ENCODE data around the gene BBS1. TPM values are rescaled to one million over a fixed set of nuclear protein-coding genes. Genes with fewer than 3 reads are reported as not detected.

The BBS1 gene
- total RNA-seq, 2 donors from 2014 or later, result 49.0 to 58.0 TPM

DNA sequence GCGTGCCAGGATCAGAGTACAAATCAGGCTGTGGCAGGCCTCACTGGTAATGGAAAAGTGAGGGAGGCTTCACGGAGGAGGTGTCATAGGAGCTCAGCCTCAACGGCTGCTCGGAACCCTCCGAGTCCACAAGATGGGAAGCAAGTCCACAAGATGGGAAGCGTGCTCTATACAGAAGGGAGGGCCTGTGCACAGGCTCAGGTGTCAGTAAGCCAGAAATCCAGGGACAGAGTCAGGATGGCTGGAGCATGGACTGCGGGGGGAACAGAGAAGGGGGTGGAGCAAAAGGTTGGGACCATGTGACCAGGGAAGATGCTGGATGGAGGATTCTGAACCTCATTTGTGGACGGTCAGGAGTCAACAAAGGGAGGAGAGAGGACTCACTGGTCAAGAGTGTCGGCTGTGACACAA is 33.6 kb upstream of the BBS1 start:
- ATAC-seq, result no peak
- intact Hi-C loops (cut with DNase I), result no loop called here
- no peaks in the 10 kb centered on the region for H3K9me3 ChIP-seq

DNA sequence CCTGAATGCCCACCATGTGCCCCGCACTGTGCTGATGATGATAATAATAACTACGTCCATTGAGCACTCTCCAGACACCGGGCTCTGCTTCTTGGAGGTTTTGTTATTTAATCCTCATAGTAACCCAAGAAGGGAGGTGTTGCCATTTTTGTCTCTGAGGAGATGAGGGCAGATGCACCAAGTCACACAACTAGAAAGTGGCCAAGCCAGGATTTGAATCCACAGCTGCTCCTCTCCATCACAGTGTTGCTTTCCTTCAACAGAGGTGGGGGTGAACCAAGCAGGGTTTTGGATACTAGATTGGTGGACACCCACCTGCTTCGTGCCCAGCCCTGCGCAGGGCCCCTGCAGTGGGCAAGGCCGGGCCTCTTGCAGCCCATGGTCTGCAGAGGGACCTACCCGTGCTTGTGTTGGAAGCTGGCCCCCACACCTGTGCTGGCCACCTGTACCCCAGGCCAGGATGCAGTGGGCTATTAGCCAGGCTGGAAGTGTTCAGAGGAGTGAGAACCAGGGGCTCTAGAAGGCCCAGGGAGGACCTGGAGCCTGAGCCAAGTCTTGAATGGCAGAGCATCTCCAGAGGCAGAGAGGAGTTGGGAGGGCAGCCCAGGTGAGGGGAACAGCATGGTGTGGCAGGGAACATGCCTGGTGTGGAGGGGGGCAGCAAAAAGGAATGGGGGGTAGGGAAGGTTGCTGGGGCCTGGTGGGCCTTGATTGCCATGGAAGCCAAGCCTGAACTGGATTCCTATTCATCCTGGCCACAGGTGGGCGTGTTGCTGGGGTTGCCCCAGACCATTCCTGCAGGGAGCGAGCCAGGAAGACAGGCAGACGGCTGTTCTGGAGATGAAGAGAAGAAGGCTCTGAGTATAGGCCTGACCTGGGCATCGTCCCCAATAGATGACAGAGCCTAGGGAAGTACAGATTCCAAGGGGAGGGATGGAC is 32.9 kb upstream of the BBS1 start:
- TF ChIP-seq, protein P1, sequence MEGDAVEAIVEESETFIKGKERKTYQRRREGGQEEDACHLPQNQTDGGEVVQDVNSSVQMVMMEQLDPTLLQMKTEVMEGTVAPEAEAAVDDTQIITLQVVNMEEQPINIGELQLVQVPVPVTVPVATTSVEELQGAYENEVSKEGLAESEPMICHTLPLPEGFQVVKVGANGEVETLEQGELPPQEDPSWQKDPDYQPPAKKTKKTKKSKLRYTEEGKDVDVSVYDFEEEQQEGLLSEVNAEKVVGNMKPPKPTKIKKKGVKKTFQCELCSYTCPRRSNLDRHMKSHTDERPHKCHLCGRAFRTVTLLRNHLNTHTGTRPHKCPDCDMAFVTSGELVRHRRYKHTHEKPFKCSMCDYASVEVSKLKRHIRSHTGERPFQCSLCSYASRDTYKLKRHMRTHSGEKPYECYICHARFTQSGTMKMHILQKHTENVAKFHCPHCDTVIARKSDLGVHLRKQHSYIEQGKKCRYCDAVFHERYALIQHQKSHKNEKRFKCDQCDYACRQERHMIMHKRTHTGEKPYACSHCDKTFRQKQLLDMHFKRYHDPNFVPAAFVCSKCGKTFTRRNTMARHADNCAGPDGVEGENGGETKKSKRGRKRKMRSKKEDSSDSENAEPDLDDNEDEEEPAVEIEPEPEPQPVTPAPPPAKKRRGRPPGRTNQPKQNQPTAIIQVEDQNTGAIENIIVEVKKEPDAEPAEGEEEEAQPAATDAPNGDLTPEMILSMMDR (IDR thresholded peaks at IDR 0.05), result no peak
- TF ChIP-seq POLR2A (IDR thresholded peaks at IDR 0.05), result no peak
- no peak overlapping the region for H3K4me3 ChIP-seq
- H3K9me3 ChIP-seq, result no peaks in the 10 kb centered on the region
- DNase-seq (no peak), ATAC-seq (no peak)
- no peak overlapping the region for H3K27ac ChIP-seq
- 85 to 88% methylated on average over 7 to 10 of the region's 11 CpGs for WGBS, 2 donors
- H3K36me3 ChIP-seq (replicated peaks in 1 of 2; ENCODE audit: insufficient read depth in 1 of 2, low read depth in 2 of 2), result peaks cover 0 to 2% of the 10 kb centered on the region in 2 donors
- intact Hi-C loops (cut with DNase I), result no loop called here
- no peaks in the 10 kb centered on the region for H3K27me3 ChIP-seq
- H3K4me1 ChIP-seq, result peaks cover 15% of the 10 kb centered on the region

More for the DNA sequence above, 33.6 kb upstream of the BBS1 start:
- Histone ChIP-seq H3K27ac (no peak overlapping the region), H3K36me3 (replicated peaks in 1 of 2; ENCODE audit: insufficient read depth in 1 of 2, low read depth in 2 of 2) (no peaks in the 10 kb centered on the region), H3K27me3 (no peaks in the 10 kb centered on the region), H3K4me3 (no peak overlapping the region), H3K4me1 (peaks cover 15% of the 10 kb centered on the region)
- TF ChIP-seq, protein P1 (IDR thresholded peaks at IDR 0.05), result no peak
- no peak for TF ChIP-seq POLR2A (IDR thresholded peaks at IDR 0.05)
- DNase-seq, result no peak
- 63 to 81% methylated on average over 8 to 9 of the region's 9 CpGs for WGBS, 2 donors

DNA sequence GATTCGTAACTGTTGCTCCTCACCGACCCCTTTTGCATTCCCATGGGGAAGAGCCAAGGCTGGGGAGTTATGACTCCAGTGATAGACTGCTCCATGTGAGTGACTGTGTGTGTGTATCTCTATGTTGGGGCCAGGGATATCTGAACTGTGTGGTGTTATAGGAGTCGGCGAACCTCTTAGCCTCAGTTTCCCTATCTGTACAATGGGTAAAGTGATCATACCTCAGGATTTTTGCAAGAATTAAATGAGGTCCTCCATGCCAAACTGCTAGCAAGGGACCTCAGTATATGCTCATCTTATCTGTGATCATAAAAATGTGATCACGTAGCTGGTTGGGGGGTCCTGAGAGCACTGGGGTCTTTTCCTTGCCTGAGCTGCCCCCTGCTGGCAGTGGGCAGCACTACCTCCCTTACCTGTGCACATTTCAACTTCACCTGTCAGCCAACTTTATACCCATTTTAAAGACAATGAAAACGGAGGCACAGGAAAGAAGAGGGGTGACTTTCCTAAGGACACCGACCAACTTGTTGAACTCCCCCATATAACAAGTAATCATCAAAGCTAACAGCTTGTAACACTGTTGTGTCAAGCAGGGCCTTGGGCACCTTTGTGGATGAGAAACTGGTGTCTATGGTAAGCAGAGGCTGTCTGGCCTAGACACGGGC is 31.6 kb upstream of the BBS1 start:
- Histone ChIP-seq H3K4me3 (peak overlapping the region; percentile 54 to 70), H3K9me3 (no peaks in the 10 kb centered on the region), H3K27me3 (no peaks in the 10 kb centered on the region), H3K27ac (peak overlapping the region; percentile 94 to 97 (median 95)), H3K4me1 (peaks cover 15% of the 10 kb centered on the region), H3K36me3 (replicated peaks in 1 of 2; ENCODE audit: insufficient read depth in 1 of 2, low read depth in 2 of 2) (peaks cover 0 to 3% of the 10 kb centered on the region in 2 donors)
- intact Hi-C loops (cut with DNase I), result no loop called here
- 39 to 46% methylated on average over 8 of the region's 8 CpGs for WGBS, 2 donors
- TF ChIP-seq POLR2A (IDR thresholded peaks at IDR 0.05), result no peak
- TF ChIP-seq, protein P1 (IDR thresholded peaks at IDR 0.05), result peak; percentile 33 to 69 (median 55)
- no peak for ATAC-seq
- DNase-seq, result peak in 1 of 4 donors; percentile 32

DNA sequence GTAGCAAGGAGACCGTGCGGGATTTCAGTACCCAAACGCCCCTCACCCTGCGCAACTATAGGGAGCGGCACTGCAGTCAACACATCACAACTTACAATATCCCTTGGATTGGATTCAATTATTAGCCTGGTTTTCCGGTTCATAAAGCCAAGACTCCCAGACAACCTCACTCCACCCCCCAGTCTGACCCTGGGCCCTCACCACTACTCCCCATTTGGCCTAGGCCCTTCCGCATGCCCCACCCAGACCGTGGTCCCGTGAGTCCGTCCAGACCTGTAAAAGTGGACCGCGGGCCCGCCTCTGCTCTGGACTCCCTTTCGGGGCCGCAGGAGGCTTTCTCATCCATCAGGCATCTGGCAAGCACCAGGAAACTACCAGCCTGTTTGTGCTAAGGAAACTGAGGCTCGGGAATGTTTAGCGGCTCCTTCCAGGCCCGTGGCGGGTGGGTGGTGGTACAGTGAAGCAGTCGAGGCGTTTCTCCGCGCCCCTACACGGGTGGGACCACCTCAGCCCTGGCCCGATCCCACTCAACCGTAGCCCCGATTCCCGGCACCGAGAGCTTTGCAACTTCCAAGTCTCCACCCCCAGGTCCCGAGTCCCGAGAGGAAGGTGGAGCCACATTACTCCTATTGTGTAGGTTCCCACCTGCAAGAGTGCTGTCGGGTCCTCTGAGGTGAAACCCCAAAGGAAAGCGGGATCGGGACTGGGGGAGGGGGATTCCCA is 30.9 kb upstream of the BBS1 start:
- ATAC-seq (peak; percentile 48), DNase-seq (peak; percentile 52 to 61 (median 57))
- Histone ChIP-seq H3K36me3 (replicated peaks in 1 of 2; ENCODE audit: insufficient read depth in 1 of 2, low read depth in 2 of 2) (peaks cover 0 to 3% of the 10 kb centered on the region in 2 donors), H3K27ac (peak overlapping the region; percentile 94 to 97 (median 95)), H3K4me1 (peaks cover 15% of the 10 kb centered on the region), H3K9me3 (no peaks in the 10 kb centered on the region), H3K4me3 (peak overlapping the region; percentile 54 to 70), H3K27me3 (no peaks in the 10 kb centered on the region)
- intact Hi-C loops (cut with DNase I), result no loop called here
- TF ChIP-seq POLR2A (IDR thresholded peaks at IDR 0.05), result no peak
- TF ChIP-seq, protein P1 (IDR thresholded peaks at IDR 0.05), result no peak
- WGBS, 2 donors, result 2 to 3% methylated on average over 23 to 34 of the region's 34 CpGs

Measured in body of pancreas (tissue), 4 donors.